HuH-7.5 (cell line): ENCODE measurements around the gene ADAMTS19.
"Not testable (repeated sequence)": the region's sequence is repeated elsewhere in the genome, so short reads cannot be mapped to it uniquely, and the experiment has no call there.

Experiments used
- DNase-seq: peaks from one replicate; pipeline ENCODE4 v3.0.0; 2011; ENCODE audit warnings: low spot score

ADAMTS19 gene, protein sequence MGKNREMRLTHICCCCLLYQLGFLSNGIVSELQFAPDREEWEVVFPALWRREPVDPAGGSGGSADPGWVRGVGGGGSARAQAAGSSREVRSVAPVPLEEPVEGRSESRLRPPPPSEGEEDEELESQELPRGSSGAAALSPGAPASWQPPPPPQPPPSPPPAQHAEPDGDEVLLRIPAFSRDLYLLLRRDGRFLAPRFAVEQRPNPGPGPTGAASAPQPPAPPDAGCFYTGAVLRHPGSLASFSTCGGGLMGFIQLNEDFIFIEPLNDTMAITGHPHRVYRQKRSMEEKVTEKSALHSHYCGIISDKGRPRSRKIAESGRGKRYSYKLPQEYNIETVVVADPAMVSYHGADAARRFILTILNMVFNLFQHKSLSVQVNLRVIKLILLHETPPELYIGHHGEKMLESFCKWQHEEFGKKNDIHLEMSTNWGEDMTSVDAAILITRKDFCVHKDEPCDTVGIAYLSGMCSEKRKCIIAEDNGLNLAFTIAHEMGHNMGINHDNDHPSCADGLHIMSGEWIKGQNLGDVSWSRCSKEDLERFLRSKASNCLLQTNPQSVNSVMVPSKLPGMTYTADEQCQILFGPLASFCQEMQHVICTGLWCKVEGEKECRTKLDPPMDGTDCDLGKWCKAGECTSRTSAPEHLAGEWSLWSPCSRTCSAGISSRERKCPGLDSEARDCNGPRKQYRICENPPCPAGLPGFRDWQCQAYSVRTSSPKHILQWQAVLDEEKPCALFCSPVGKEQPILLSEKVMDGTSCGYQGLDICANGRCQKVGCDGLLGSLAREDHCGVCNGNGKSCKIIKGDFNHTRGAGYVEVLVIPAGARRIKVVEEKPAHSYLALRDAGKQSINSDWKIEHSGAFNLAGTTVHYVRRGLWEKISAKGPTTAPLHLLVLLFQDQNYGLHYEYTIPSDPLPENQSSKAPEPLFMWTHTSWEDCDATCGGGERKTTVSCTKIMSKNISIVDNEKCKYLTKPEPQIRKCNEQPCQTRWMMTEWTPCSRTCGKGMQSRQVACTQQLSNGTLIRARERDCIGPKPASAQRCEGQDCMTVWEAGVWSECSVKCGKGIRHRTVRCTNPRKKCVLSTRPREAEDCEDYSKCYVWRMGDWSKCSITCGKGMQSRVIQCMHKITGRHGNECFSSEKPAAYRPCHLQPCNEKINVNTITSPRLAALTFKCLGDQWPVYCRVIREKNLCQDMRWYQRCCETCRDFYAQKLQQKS

GRCh38 chr5:129459777-129460671, at the start of gene ADAMTS19:
Gene ADAMTS19, plus strand, starts transcription at chr5:129460298. Its CDS starts 94 bp downstream, at chr5:129460392.
- DNase-seq: peak; percentile 66

DNA sequence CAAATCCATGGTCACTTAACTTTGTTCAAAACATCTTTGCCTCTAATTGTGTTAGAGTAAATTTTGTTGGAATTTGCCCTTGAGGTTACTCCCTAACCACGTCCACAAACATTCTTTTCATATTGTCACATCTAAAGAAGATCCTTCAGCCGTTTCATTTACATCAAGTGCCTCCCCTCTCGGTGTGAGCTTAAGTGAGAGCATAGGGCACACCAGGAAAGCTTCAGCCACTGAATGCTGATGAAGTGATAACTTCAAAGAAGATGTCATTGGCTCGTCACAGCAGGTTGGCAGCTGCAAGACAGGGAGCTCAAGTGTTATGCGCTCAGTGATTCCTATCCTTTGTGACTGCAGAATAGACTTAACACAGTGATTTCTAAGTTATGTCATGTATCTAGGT, 49.6 kb upstream of the ADAMTS19 start:
- no peak for DNase-seq

- DNase-seq: no peak
Observed at GRCh38 chr5:129412721-129413120, 47.4 kb upstream of the ADAMTS19 start.

DNA sequence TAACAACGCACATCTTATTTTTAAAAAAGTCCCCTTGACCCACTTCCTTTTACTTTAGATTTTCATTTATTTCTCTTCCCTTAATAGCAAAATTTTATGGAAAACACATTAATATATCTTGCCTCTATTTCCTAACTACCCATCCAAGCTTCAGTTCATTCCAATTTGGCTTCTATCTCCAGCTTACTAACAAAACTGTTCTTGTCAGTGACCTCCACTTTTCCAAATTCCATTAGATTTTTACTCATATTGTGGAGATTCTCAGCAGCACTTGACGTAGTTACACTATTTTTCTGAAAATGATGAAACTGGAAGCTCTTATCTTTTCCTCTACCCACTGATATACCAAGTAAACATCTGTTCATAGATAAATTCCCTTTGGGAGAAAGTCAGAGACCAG, 46.5 kb upstream of the ADAMTS19 start:
- DNase-seq: no peak

DNA sequence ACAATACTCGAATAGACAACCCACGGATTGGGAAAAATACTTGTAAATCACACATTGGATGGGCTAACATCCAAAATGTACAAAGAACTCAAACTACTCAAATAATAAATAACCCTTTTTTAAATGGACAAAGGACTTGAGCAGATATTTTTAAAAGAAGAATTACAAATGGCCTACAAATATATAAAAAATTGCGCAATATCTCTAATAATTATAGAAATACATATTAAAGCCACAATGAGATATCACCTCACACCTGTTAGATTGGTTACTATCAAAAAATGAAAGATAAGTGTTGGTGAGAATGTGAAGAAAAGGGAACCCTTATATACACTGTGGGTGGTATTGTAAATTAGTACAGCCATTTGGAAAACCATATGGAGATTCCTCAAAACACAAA, 40.8 kb upstream of the ADAMTS19 start:
- DNase-seq: no peak

- no peak for DNase-seq
Observed at GRCh38 chr5:129425031-129425430, 35.1 kb upstream of the ADAMTS19 start.

GRCh38 chr5:129426071-129426470, 34.0 kb upstream of the ADAMTS19 start:
- DNase-seq: no peak

- not testable (repeated sequence) for DNase-seq
Observed at GRCh38 chr5:129428636-129429035, 31.5 kb upstream of the ADAMTS19 start.

DNA sequence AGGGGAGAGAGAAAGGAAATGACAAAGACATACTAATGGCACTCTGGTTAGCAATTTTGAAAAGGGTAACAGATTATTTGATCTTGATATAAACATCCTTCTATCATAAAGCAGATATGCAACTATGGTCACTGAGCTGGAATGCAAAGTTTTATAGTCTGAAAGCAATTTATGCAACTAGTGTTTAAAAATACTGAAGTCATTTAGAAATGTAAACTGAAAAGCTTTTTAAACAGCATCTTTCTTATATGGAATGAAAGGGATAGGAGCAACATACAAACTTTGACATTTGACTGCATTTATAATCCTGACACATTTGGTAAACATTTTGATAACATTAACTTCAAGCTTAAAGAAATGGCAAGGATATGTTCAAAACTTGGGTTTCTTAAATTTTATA, 28.7 kb upstream of the ADAMTS19 start:
- no peak for DNase-seq

- no peak for DNase-seq
Observed at GRCh38 chr5:129438322-129438721, 21.8 kb upstream of the ADAMTS19 start.

DNA sequence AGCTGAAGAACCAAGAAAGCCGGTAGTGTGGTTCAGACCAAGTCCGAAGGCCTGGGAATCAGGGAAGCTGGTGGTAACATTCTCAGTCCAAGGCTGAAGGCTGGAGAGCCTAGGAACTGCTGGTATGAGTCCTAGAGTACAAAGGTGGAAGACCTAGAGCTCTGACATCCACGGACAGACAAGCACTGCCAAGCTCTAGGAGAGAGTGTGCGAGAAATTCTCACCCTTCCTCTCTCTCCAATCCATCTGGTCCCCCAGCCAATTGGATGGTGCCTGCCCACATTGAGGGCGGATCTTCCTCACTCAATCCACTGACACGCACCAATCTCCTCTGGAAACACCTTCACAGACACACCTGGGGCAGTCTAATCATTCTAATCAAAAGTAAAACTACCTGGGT, 19.7 kb upstream of the ADAMTS19 start:
- no peak for DNase-seq

DNA sequence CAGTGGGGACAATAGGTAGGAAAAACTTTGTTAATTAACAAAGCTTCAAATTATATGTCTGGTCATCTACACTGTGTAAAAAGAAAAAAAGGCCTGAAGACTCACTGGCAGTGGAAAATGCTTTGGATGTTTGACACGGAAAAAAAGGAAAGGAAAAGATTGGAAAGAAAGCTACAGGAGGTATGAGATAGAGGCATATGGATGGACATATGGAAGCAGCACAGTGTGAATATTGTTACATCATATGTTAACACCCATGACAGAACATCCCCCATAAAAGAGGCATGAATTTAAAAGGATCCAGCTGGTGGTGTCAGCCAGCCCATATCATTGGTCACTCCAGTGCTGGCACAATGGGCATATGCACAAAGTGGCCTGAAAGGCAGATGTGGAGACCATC, 19.0 kb upstream of the ADAMTS19 start:
- no peak for DNase-seq

- DNase-seq: no peak
Observed at GRCh38 chr5:129445379-129445778, 14.7 kb upstream of the ADAMTS19 start.

- DNase-seq: no peak
Observed at GRCh38 chr5:129447968-129448367, 12.1 kb upstream of the ADAMTS19 start.

DNA sequence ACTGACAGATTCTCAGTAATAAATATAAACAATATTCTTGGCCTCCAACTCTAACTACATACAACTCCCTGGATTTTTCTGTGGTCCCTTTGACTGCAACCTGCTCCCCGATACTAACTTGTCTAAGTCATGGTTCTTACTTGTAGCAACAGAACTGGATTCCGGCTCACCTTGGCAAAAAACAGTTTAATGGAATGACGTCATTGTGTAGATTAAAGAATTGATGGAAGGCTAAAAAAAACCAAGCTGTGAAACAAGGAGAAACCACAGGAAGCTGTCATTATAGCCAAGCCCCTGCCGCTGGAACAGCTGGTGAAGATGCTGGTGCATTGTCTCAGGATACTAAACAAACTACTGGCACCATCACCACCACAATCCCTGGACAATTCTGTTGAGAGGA, 11.4 kb upstream of the ADAMTS19 start:
- no peak for DNase-seq

- no peak for DNase-seq
Observed at GRCh38 chr5:129454461-129454860, 5.6 kb upstream of the ADAMTS19 start.

DNA sequence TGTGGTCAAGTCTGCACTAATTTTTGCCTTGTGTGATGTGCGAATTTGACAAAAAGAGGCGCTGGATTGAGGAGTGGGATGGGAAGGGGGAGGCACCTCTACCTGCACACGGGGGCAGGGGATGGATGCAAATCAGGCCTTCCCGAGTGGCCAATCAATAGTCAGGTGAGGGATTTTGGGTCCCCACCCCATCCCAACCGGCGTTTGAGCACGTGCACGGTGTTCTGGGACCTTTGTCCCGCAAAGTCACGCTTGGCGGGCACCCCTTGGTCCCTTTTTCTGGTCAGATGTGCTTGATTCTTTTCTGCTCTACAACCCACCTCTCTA, 685 bp upstream of the ADAMTS19 start:
- no peak for DNase-seq

DNA sequence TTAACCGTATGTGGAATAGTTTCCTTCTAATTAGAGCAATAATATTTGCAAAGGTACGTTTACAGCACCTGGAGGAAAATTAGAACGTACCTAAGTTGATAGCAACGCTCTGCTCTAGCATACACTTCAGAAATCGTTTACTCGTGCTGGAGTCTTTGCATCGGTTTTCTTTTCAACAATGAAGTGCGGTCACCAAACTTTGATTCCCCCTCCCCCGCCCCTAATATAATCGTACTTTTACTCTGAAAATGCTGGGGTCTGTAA, 506 bp downstream of the ADAMTS19 start:
- no peak for DNase-seq

GRCh38 chr5:129460936-129461710, 1.0 kb downstream of the ADAMTS19 start:
- DNase-seq: peak; percentile 70

GRCh38 chr5:129461711-129462332, 1.7 kb downstream of the ADAMTS19 start:
- DNase-seq: no peak
